Stimulated activated effector memory CD8-positive, alpha-beta T cell treated with anti-CD3 and anti-CD28 coated beads, Interleukin-12 subunit alpha, Interleukin-12 subunit beta, amount 100 ng/mL, for 72 hours (primary cell): ENCODE data around the gene ERVK3-1.

Experiments used
- ATAC-seq: fragments of 150-1000 bp; cut with Tn5 transposase; 2 replicates; pipeline ENCODE4 v1.10.0; 2021
- DNase-seq, 2 donors: peaks; one replicate each; pipeline ENCODE4 v3.0.0; 2021 to 2022; ENCODE audit warnings: low spot score in 2 of 2
- H3K27ac Mint-ChIP-seq: one replicate; pipeline ENCODE4 v1.8.0; 2022; ENCODE audit warnings: mild to moderate bottlenecking, mixed read lengths
- H3K36me3 Mint-ChIP-seq: one replicate; pipeline ENCODE4 v1.8.0; 2022; ENCODE audit warnings: mild to moderate bottlenecking, mixed read lengths
- H3K4me1 Mint-ChIP-seq: one replicate; pipeline ENCODE4 v1.8.0; 2022; ENCODE audit warnings: mixed read lengths
- H3K4me3 Mint-ChIP-seq: one replicate; pipeline ENCODE4 v1.8.0; 2022; ENCODE audit warnings: mild to moderate bottlenecking, mixed read lengths
- H3K9me3 Mint-ChIP-seq: one replicate; pipeline ENCODE4 v1.8.0; 2022; ENCODE audit warnings: mixed read lengths

Gene ERVK3-1

DNA sequence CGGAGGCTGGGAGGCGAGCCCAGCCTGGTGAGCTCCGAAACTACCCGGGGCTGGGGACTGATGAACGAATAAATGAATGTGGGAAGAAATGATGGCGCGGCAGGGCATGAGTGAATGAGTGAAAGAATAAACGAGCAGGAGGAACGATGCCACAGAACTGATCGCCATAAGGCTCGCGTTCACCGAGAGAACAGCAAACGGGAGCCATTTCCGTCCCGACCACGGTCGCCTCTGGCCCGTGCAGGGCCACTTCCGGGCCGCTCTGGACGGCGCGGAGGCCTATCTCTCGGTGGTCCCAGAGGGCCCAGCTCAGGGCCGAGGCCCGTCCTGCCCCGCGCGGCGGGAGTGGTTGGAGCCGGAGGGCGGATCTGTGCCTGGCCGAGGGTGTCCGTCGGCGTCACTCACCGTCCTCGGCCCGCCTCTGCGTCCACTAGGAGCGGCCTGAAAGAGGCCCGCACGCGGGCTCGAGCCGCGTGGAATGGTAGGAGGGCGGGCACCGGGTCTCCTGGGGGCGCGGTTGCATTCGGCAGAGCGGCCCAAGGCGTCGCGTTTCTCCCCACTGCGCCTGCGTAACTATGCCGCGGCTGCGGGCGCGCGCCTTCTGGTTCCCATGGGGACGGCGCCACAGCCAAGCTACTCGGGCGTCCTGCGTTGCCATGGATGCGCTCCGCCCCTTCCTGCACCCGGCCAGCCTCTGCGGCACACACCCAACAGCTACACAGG lies 57.3 kb downstream of the ERVK3-1 start, which contains the start of gene ZNF497:
Gene ZNF497, minus strand, starts transcription at position 480 of the 723 bp plus-strand sequence. CDS start 5,116 bp downstream, outside the sequence.
- H3K4me3 Mint-ChIP-seq, result peak within 1 kb of the TSS; percentile 93

GRCh38 chr19:58364146-58364545 lies 59.0 kb downstream of the ERVK3-1 start:
- H3K9me3 Mint-ChIP-seq, result no peaks in the 10 kb centered on the region
- no peak for DNase-seq
- ATAC-seq, result no peak
- H3K36me3 Mint-ChIP-seq, result peaks cover 13% of the 10 kb centered on the region
- no peak overlapping the region for H3K4me3 Mint-ChIP-seq
- H3K4me1 Mint-ChIP-seq, result peaks cover 13% of the 10 kb centered on the region
- H3K27ac Mint-ChIP-seq, result no peak overlapping the region

More for the DNA sequence above, 57.3 kb downstream of the ERVK3-1 start, which contains the start of gene ZNF497:
- Mint-ChIP-seq H3K27ac (peak within 1 kb of the TSS; percentile 97), H3K4me1 (peaks cover 13% of the 10 kb centered on the region), H3K9me3 (no peaks in the 10 kb centered on the region), H3K36me3 (peaks cover 13% of the 10 kb centered on the region)
- peak; percentile 95 for ATAC-seq
- peak; percentile 93 to 98 for DNase-seq
